ENCODE measurements around the gene SYNE2. TPM values are rescaled to one million over a fixed set of nuclear protein-coding genes. Genes with fewer than 3 reads are reported as not detected.

Gene SYNE2
- total and polyA plus RNA-seq, 2 of the 8 experiments (the other 6 are each of a cell fraction or from before 2014, with no cell fraction given): 32.6 to 46.1 TPM

GRCh38 chr14:64235652-64236640 lies 383.1 kb downstream of the SYNE2 start:
- Histone ChIP-seq H3K9me3 (ENCODE audit: insufficient read depth in 2 of 2, low read depth in 1 of 2, low read length in 1 of 2) (no peaks in the 10 kb centered on the region), H4K8ac (ENCODE audit: extremely low read depth, insufficient read depth, low read length) (peak overlapping the region; percentile 18; the same call in 1 of the 2 replicates), H3K4me2 (ENCODE audit: insufficient read depth in 1 of 2, low read depth in 2 of 2, low read length in 2 of 2) (no peak overlapping the region), H3K56ac (replicated peaks; ENCODE audit: insufficient read length, low read depth, low read length) (no peak overlapping the region), H2AK5ac (ENCODE audit: low read depth, low read length) (no peak overlapping the region), H3K4me3 (ENCODE audit: extremely low read depth in 1 of 4, insufficient read depth in 2 of 4, low read depth in 3 of 4, low read length in 4 of 4) (no peak overlapping the region), H4K20me1 (replicated peaks in 1 of 2; ENCODE audit: control insufficient read depth in 1 of 2, insufficient read depth in 2 of 2, low read length in 2 of 2) (no peaks in the 10 kb centered on the region), H3K27ac (ENCODE audit: low read depth, low read length) (no peak overlapping the region), H3K27me3 (replicated peaks in 1 of 4; ENCODE audit: control insufficient read depth in 3 of 4, extremely low read depth in 1 of 4, insufficient read depth in 3 of 4, low read length in 3 of 4) (no peaks in the 10 kb centered on the region), H3K23ac (ENCODE audit: insufficient read length) (no peak overlapping the region), H2AFZ (ENCODE audit: low read length) (no peak overlapping the region), H3K18ac (ENCODE audit: extremely low read depth, low read length) (no peak overlapping the region), H3K4ac (replicated peaks; ENCODE audit: insufficient read length, low read depth, low read length) (no peak overlapping the region), H2BK20ac (ENCODE audit: low read length) (no peak overlapping the region), H3K79me2 (ENCODE audit: control insufficient read depth in 1 of 2, insufficient read depth in 2 of 2, low read length in 2 of 2) (no peaks in the 10 kb centered on the region), H3K36me3 (ENCODE audit: control insufficient read depth in 2 of 4, insufficient read depth in 4 of 4, low read length in 3 of 4) (peaks cover 0 to 5% (median 1%) of the 10 kb centered on the region in 4 experiments; a peak in 1 of 8 replicates), H3K79me1 (ENCODE audit: low read depth, low read length) (no peaks in the 10 kb centered on the region), H3K23me2 (ENCODE audit: low read depth, low read length) (no peaks in the 10 kb centered on the region), H2BK12ac (ENCODE audit: low read depth, low read length) (no peak overlapping the region), H3K9ac (replicated peaks in 1 of 4; ENCODE audit: extremely low read depth in 1 of 4, low read depth in 3 of 4, low read length in 3 of 4) (no peak overlapping the region), H4K5ac (ENCODE audit: insufficient read length, low read depth, low read length) (no peak overlapping the region), H3K14ac (ENCODE audit: insufficient read length) (no peak overlapping the region), H2BK120ac (replicated peaks; ENCODE audit: low read depth, low read length) (no peak overlapping the region), H3K4me1 (replicated peaks in 1 of 4; ENCODE audit: control insufficient read depth in 3 of 4, insufficient read depth in 4 of 4, low read length in 3 of 4) (0 out of 7 replicates have a peak, but pooled peaks cover 0 to 2% (median 0%) of the 10 kb centered on the region in 4 experiments), H2BK5ac (ENCODE audit: low read depth, low read length) (no peak overlapping the region), H4K91ac (replicated peaks; ENCODE audit: insufficient read length, low read length) (no peak overlapping the region), H2BK15ac (ENCODE audit: low read length) (no peak overlapping the region)
- POLR2A ChIA-PET (ENCODE audit: partially characterized antibody): interaction anchor here (1.0 to 1.8 kb wide), 3 partner anchors 26 to 67 kb away, joined by 3 to 5 read pairs (median 3); no protein-coding TSS in a partner anchor
- DNase-seq (ENCODE audit: low read depth in 1 of 2, low spot score in 2 of 2): no peak
- no peak for FAIRE-seq
- CTCF ChIA-PET (ENCODE audit: partially characterized antibody): interaction anchor here (0.7 to 4.7 kb wide), 5 partner anchors 16 to 67 kb away, joined by 3 to 32 read pairs (median 6); no protein-coding TSS in a partner anchor
- 81% methylated on average over 13 of the region's 13 CpGs; no CpG with 5 or more reads in 1 of the 2 experiments for WGBS, 2 experiments (ENCODE audit: extremely low coverage in 1 of 2, insufficient coverage in 1 of 2, insufficient read length in 1 of 2, insufficient replicate concordance in 2 of 2, low coverage in 1 of 2, low lambda C conversion rate in 2 of 2, missing lambda C conversion rate in 1 of 2)
- TF ChIP-seq E2F6 (IDR thresholded peaks at IDR 0.05) (no peak), HDAC6 (IDR thresholded peaks at IDR 0.05; ENCODE audit: low read depth, low read length) (no peak), CREB1 (IDR thresholded peaks at IDR 0.05) (no peak), SIRT6 (IDR thresholded peaks at IDR 0.05; ENCODE audit: low read length) (no peak), CBX5 (IDR thresholded peaks at IDR 0.05; ENCODE audit: low read depth, low read length) (no peak)

All from H1 (cell line).